NCI-H1092 treated with DMSO at 0.1 percent for 48 hours (cell line): ENCODE measurements around the gene PRKCE.

Experiments
- DNase-seq: peaks from one replicate; lab custom pipeline; 2025; lab: John Stamatoyannopoulos, UW

Gene PRKCE

DNA sequence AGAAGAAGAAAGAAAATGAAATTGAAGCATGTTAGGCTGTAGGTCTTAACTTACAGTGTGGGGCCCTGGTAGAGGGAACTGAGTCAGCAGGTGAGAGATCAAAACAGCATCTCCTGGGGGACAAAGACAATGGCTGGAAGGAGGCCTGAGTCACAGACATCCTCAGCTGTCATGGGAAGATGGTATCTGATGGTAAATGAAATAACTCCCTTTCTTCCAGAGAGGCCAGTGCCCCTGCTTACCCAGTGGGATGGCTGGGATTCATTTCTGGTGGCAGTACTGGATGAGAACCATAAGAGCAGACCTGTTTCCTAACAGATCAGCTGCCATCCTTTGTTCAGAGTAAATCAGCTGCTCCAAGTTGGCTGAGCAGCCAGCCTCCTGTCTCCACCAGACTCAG lies 394.4 kb downstream of the PRKCE start:
- DNase-seq = no peak

GRCh38 chr2:46047290-46047689 lies 395.8 kb downstream of the PRKCE start:
- no peak for DNase-seq

- no peak for DNase-seq
These were observed 397.2 kb downstream of the PRKCE start for GRCh38 chr2:46048693-46049092.

DNA sequence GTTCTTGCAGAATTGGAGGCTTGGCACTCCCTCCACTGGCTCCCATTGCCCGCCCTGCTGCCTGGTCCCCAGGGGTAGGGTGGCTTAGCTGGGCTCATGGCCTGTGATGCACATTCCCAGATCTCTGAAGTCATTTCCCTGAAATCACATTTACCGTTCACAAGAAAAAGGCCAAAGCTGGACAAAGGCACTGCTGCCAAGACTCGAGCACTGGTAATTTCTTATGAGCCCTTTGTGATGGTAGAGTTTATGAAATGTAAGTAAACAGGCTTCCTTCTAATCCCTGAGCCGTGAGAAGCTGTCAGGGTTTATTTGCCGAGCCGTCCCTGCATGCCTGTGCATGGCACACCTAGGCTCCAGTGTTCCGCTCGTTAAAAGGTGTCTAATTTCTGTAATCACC lies 398.6 kb downstream of the PRKCE start:
- no peak for DNase-seq

DNA sequence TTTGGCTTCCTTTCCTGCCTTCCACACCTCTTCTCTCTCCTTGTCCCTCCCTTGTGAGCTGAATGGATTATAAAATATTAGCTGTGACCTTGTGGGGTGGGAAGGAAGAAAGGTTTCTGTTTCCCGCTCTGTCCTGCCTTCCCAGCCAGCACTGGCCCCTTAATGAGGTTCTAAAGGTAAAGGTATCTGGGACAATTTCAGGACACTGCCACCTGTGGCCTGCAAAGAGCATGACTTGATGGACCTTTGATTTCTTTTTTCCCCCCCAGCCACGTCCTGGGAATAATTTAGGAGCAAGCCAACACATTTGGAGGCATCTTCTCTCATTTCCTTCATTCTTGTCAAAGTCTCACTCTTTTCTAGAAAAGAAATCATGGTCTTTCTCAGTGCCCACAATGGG lies 399.0 kb downstream of the PRKCE start:
- DNase-seq = no peak

GRCh38 chr2:46051085-46051484 lies 399.6 kb downstream of the PRKCE start:
- DNase-seq = no peak

GRCh38 chr2:46053564-46053963 lies 402.1 kb downstream of the PRKCE start:
- DNase-seq = no peak

GRCh38 chr2:46056541-46056940 lies 405.1 kb downstream of the PRKCE start:
- DNase-seq = no peak

GRCh38 chr2:46058140-46058539 lies 406.7 kb downstream of the PRKCE start:
- DNase-seq = no peak

- peak; percentile 30 for DNase-seq
These were observed 411.4 kb downstream of the PRKCE start for GRCh38 chr2:46062637-46063412.

DNA sequence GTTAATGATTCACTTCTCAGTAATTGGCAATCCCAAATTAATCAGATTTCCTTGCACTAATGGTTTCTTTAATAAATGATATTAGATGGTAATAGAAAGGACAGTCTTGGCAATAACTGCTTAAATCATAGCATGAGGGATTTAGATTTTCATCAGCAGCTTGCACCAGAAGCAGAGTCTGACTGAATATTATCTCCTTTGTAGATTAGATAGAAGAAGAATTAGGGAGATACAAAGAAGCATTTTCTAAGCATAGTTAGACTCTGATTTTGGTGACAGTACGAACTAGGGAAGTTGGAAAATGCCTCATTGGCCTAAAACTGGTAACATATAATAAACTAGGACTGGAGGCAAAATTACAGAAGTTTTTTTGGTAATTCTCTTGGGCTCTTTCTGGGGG lies 412.9 kb downstream of the PRKCE start:
- DNase-seq = no peak

- DNase-seq = no peak
These were observed 413.7 kb downstream of the PRKCE start for GRCh38 chr2:46065152-46065551.

- DNase-seq = no peak
These were observed 414.6 kb downstream of the PRKCE start for GRCh38 chr2:46066116-46066515.

DNA sequence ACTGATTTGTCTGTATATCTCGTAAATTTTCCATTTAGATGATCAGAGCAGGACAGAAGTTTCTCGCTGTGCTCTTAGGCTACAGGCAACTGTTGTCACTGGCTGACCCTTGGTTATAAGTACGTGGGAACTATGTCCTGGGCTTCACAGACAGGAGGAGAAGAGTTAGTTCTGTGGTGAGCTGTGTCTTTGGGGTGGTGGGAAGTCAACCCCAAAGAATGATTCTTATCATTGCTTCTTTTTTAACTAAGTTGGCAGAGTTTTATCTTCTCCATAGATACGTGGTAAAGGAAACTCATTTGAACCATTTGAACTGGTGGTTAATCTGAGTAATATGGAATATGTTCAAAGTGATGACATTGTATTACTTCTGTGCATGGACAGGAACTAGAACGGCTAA lies 415.1 kb downstream of the PRKCE start:
- DNase-seq = no peak

- no peak for DNase-seq
These were observed 415.6 kb downstream of the PRKCE start for GRCh38 chr2:46067062-46067461.

GRCh38 chr2:46067501-46068305 lies 416.2 kb downstream of the PRKCE start:
- DNase-seq = no peak

- DNase-seq = no peak
These were observed 417.2 kb downstream of the PRKCE start for GRCh38 chr2:46068636-46069035.

GRCh38 chr2:46071074-46071473 lies 419.6 kb downstream of the PRKCE start:
- DNase-seq = no peak

- no peak for DNase-seq
These were observed 420.8 kb downstream of the PRKCE start for GRCh38 chr2:46072101-46072820.

DNA sequence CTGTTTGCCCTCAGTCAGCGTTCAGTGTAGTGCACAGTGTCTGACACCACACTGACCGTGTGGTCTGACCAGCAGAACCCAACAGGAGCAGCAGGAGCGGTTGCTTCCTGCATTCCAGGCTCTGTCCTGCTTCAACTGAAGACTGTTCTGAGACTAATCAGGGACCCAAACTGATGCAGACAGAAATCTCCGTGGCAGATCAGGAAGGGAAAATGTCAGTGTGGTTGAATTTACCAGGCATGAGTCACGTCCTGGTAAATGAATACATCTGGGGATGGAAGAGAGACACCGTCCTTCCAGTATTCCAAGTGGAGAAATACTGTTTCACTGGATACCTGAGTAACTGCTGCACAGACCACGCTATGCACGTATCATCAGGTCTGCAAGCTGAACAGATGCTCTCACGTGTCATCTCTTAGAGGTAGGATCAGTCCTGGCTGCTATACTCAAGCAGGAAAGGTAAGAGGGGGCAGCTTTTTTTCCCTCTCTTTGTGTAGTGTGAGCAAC lies 422.1 kb downstream of the PRKCE start:
- DNase-seq = no peak

DNA sequence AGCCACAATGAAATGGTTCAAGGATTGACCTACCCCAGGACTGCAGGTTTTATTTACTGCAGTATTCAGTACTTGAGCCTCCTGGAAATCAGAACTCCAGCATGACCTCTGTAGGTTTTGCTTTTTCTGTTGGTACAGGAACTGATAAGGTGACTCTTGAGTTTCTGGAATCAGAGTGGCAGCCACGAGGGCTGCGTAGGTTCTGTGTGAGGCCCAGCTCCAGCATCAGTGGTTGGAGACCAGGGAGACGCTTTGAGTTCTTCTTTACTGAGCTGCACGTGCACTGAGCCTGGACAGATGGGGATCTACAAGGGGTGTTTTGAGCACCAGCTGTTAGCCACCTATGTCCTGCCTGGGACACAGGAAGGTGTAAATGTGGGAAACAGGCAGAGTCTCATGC lies 423.0 kb downstream of the PRKCE start:
- DNase-seq = no peak

- no peak for DNase-seq
These were observed 424.4 kb downstream of the PRKCE start for GRCh38 chr2:46075848-46076247.

DNA sequence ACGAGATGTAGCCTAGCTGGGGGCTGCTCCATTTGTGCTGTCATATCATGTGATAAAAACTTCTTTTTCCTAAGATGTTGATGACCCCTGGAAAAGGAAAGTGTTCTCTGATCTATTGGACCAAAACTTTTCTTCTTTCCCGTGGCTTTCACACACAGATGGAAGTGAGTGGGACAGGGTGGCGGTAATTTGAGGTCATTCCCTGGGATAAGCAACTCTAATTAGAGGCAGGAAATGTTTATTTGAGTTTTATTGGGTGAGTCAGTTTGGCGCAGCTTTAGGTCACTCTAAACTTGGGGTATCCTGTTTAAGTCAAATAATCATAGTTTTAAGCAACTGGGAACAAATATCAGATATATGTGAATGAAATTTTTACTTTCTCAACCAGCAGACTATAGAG lies 424.8 kb downstream of the PRKCE start:
- no peak for DNase-seq
